Measurements from ENCODE around the gene BFSP2. TPM values are rescaled to one million over a fixed set of nuclear protein-coding genes. Genes with fewer than 3 reads are reported as not detected.
A peak's percentile ranks its signal among the peaks of the same experiment; 100 is the strongest.

BFSP2 gene
- total RNA-seq, 2 experiments from 2014 or later = 0.33 TPM; not detected in 1

GRCh38 chr3:133371676-133372075 is 28.2 kb upstream of the BFSP2 start:
- POLR2A ChIA-PET = no interaction called here
- no peaks in the 10 kb centered on the region for H3K4me1 Mint-ChIP-seq
- no peak for DNase-seq
- CTCF ChIA-PET = interaction anchor here (1.8 kb wide), 1 partner anchor 9 kb away, joined by 6 read pairs; no protein-coding TSS in a partner anchor
- no peaks in the 10 kb centered on the region for H3K27me3 Mint-ChIP-seq
- no peak overlapping the region for H3K4me3 Mint-ChIP-seq
- no peaks in the 10 kb centered on the region for H3K9me3 Mint-ChIP-seq
- H3K36me3 Mint-ChIP-seq (ENCODE audit: low read depth) = no peaks in the 10 kb centered on the region
- no peak overlapping the region for H3K27ac Mint-ChIP-seq

GRCh38 chr3:133374708-133375402 is 25.0 kb upstream of the BFSP2 start:
- no peak for DNase-seq
- ChIA-PET POLR2A (interaction anchor here (0.7 kb wide), 1 partner anchor 1832 kb away, joined by 3 read pairs; no protein-coding TSS in a partner anchor), CTCF (interaction anchor here (0.6 kb wide), 1 partner anchor 36 kb away, joined by 3 read pairs; no protein-coding TSS in a partner anchor)
- no peaks in the 10 kb centered on the region for H3K36me3 Mint-ChIP-seq (ENCODE audit: low read depth)
- no peaks in the 10 kb centered on the region for H3K9me3 Mint-ChIP-seq
- no peak overlapping the region for H3K4me3 Mint-ChIP-seq
- no peaks in the 10 kb centered on the region for H3K27me3 Mint-ChIP-seq
- H3K4me1 Mint-ChIP-seq = no peaks in the 10 kb centered on the region
- H3K27ac Mint-ChIP-seq = no peak overlapping the region

DNA sequence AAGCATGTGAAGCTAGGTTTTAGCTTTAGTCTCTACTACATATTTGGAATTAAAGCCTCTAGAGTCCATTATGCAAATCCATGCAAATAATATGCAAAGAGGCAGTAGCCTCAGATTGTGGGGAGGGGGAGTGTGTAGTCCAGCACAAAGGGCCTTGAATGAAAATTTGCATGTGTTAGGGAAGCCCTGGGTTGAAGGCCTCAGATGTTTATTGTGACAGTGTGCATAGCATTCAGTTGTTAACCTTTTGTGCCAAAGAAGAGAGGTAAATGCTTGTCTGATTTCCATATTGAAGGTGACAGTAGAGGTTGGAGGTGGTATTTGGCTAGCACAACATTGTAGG is 24.5 kb upstream of the BFSP2 start:
- Mint-ChIP-seq H3K36me3 (ENCODE audit: low read depth) (no peaks in the 10 kb centered on the region), H3K27me3 (no peaks in the 10 kb centered on the region), H3K4me1 (no peaks in the 10 kb centered on the region), H3K9me3 (no peaks in the 10 kb centered on the region), H3K27ac (no peak overlapping the region), H3K4me3 (no peak overlapping the region)
- no peak for DNase-seq
- CTCF ChIA-PET = interaction anchor here (0.6 kb wide), 1 partner anchor 35 kb away, joined by 3 read pairs; no protein-coding TSS in a partner anchor
- POLR2A ChIA-PET = interaction anchor here (0.7 kb wide), 1 partner anchor 1833 kb away, joined by 3 read pairs; no protein-coding TSS in a partner anchor

DNA sequence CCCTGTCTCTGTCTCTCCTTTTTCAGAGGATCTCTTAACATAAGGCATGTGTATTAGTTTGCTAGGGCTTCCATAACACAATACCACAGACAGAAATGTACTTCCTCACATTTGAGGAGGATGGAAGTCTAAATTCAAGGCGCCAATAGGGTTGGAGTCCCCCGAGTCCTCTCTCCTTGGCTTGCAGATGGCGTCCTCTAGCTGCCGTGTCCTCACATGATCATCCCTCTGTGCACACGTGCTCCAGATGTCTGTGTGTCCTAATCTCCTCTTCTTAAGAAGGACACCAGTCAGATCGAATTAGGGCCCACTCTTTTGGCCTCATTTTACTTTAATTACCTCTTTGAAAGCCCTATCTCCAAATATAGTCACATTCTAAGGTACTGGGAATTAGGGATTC is 23.0 kb upstream of the BFSP2 start:
- Mint-ChIP-seq H3K9me3 (no peaks in the 10 kb centered on the region), H3K4me1 (no peaks in the 10 kb centered on the region), H3K36me3 (ENCODE audit: low read depth) (no peaks in the 10 kb centered on the region), H3K4me3 (no peak overlapping the region), H3K27ac (no peak overlapping the region), H3K27me3 (no peaks in the 10 kb centered on the region)
- no peak for DNase-seq
- ChIA-PET POLR2A (no interaction called here), CTCF (no interaction called here)

DNA sequence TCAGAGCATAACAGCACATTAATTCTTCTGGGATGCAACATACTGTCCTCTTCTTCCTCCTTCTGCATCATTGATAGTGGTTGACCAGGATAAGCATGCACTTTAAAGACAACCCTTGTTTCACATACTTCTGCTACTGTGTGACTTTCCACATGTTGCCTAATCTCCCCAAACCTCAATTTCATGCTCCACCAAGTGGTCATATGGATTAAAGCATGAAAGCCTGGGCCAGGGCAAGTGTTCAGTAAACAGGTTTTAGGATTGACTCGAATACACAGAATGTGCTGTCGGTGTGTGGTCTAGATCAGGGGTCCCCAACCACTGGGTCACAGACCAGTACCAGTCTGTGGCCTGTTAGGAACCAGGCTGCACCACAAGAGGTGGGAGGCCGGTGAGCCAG is 22.5 kb upstream of the BFSP2 start:
- Mint-ChIP-seq H3K4me1 (no peaks in the 10 kb centered on the region), H3K9me3 (no peaks in the 10 kb centered on the region), H3K27me3 (no peaks in the 10 kb centered on the region), H3K36me3 (ENCODE audit: low read depth) (no peaks in the 10 kb centered on the region), H3K27ac (no peak overlapping the region), H3K4me3 (no peak overlapping the region)
- POLR2A ChIA-PET = no interaction called here
- no peak for DNase-seq
- CTCF ChIA-PET = no interaction called here

- POLR2A ChIA-PET = no interaction called here
- Mint-ChIP-seq H3K9me3 (no peaks in the 10 kb centered on the region), H3K27ac (no peak overlapping the region), H3K4me3 (no peak overlapping the region), H3K4me1 (no peaks in the 10 kb centered on the region), H3K36me3 (ENCODE audit: low read depth) (no peaks in the 10 kb centered on the region), H3K27me3 (no peaks in the 10 kb centered on the region)
- DNase-seq = no peak
- CTCF ChIA-PET = no interaction called here
Measured at GRCh38 chr3:133379926-133380325, 19.9 kb upstream of the BFSP2 start.

DNA sequence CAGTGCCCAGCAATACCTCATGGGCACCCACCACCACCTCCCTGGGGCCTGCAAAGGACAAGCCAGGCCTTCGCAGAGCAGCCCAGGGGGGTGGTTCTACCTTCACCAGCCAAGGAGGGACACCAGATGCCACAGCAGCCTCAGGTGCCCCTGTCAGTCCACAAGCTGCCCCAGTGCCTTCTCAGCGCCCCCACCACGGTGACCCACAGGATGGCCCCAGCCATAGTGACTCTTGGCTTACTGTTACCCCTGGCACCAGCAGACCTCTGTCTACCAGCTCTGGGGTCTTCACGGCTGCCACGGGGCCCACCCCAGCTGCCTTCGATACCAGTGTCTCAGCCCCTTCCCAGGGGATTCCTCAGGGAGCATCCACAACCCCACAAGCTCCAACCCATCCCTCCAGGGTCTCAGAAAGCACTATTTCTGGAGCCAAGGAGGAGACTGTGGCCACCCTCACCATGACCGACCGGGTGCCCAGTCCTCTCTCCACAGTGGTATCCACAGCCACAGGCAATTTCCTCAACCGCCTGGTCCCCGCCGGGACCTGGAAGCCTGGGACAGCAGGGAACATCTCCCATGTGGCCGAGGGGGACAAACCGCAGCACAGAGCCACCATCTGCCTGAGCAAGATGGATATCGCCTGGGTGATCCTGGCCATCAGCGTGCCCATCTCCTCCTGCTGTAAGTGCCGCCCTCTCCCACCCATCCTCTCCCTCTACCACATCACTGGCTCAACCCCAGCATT is 19.2 kb upstream of the BFSP2 start:
- no peak for DNase-seq
- H3K27ac Mint-ChIP-seq = no peak overlapping the region
- CTCF ChIA-PET = no interaction called here

DNA sequence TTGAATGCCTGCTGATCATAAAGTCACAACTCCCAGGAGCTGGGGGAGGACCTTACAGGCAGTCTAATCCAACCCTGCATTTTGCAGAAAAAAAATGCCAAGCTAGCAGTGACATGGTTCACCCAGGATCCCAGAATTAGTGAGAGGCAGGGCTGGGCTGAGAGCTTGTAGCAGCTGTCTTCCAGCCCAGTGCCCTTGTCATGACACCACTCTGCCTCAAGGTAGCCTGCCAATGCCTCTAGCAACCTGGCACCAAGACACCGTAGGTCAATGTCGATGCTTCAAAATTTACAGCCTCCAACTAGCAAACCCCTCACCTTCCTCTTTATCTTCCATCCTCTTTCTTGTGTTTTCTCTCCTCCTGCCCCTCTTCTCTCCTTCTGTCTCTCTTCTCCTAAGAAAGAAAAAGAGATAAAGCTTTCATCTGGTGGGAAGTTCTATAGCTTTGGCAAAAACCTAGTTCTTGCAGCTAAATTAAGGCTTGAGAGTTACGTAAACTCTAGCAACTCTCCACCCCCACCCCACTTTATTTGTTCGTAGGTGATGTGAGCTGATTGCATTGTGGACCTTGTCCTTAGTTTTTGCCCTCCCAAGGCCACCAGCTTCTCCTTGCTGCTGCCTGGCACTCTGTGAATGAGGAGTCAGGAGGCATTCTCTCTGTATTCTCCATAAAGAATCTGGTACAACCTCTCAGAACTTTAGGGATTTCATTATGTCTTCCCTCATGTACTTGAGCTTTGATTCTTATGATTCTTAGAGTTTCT is 18.3 kb upstream of the BFSP2 start:
- Mint-ChIP-seq H3K27me3 (no peaks in the 10 kb centered on the region), H3K27ac (no peak overlapping the region), H3K36me3 (ENCODE audit: low read depth) (no peaks in the 10 kb centered on the region), H3K4me1 (no peaks in the 10 kb centered on the region), H3K4me3 (no peak overlapping the region), H3K9me3 (no peaks in the 10 kb centered on the region)
- DNase-seq = no peak
- ChIA-PET POLR2A (interaction anchor here (0.6 kb wide), 1 partner anchor 8 kb away, joined by 4 read pairs; no protein-coding TSS in a partner anchor), CTCF (no interaction called here)

More for the DNA sequence above, 19.2 kb upstream of the BFSP2 start:
- Mint-ChIP-seq H3K36me3 (ENCODE audit: low read depth) (no peaks in the 10 kb centered on the region), H3K9me3 (no peaks in the 10 kb centered on the region), H3K4me1 (no peaks in the 10 kb centered on the region), H3K4me3 (no peak overlapping the region), H3K27me3 (no peaks in the 10 kb centered on the region)
- POLR2A ChIA-PET = no interaction called here

- H3K27ac Mint-ChIP-seq = no peak overlapping the region
- no peaks in the 10 kb centered on the region for H3K4me1 Mint-ChIP-seq
- H3K4me3 Mint-ChIP-seq = no peak overlapping the region
- H3K27me3 Mint-ChIP-seq = no peaks in the 10 kb centered on the region
- POLR2A ChIA-PET = no interaction called here
- no peaks in the 10 kb centered on the region for H3K36me3 Mint-ChIP-seq (ENCODE audit: low read depth)
- H3K9me3 Mint-ChIP-seq = no peaks in the 10 kb centered on the region
- DNase-seq = no peak
- CTCF ChIA-PET = interaction anchor here (0.8 kb wide), 1 partner anchor 9 kb away, joined by 3 read pairs; no protein-coding TSS in a partner anchor
Measured at GRCh38 chr3:133383175-133383574, 16.7 kb upstream of the BFSP2 start.

GRCh38 chr3:133383741-133384140 is 16.1 kb upstream of the BFSP2 start:
- no peak overlapping the region for H3K4me3 Mint-ChIP-seq
- H3K4me1 Mint-ChIP-seq = no peaks in the 10 kb centered on the region
- no peaks in the 10 kb centered on the region for H3K9me3 Mint-ChIP-seq
- H3K36me3 Mint-ChIP-seq (ENCODE audit: low read depth) = no peaks in the 10 kb centered on the region
- H3K27ac Mint-ChIP-seq = no peak overlapping the region
- POLR2A ChIA-PET = no interaction called here
- no peaks in the 10 kb centered on the region for H3K27me3 Mint-ChIP-seq
- CTCF ChIA-PET = interaction anchor here (0.8 kb wide), 1 partner anchor 8 kb away, joined by 3 read pairs; no protein-coding TSS in a partner anchor
- no peak for DNase-seq

- no peaks in the 10 kb centered on the region for H3K9me3 Mint-ChIP-seq
- peak; percentile 41 for DNase-seq
Measured at GRCh38 chr3:133384331-133385027, 15.4 kb upstream of the BFSP2 start.

GRCh38 chr3:133386876-133387275 is 13.0 kb upstream of the BFSP2 start:
- POLR2A ChIA-PET = no interaction called here

More at GRCh38 chr3:133384331-133385027, 15.4 kb upstream of the BFSP2 start:
- Mint-ChIP-seq H3K27ac (no peak overlapping the region), H3K27me3 (no peaks in the 10 kb centered on the region), H3K4me1 (no peaks in the 10 kb centered on the region), H3K36me3 (ENCODE audit: low read depth) (no peaks in the 10 kb centered on the region), H3K4me3 (no peak overlapping the region)
- POLR2A ChIA-PET = no interaction called here
- CTCF ChIA-PET = no interaction called here

More at GRCh38 chr3:133386876-133387275, 13.0 kb upstream of the BFSP2 start:
- no peak for DNase-seq
- Mint-ChIP-seq H3K4me1 (no peaks in the 10 kb centered on the region), H3K27ac (no peak overlapping the region), H3K27me3 (no peaks in the 10 kb centered on the region), H3K36me3 (ENCODE audit: low read depth) (no peaks in the 10 kb centered on the region), H3K4me3 (no peak overlapping the region), H3K9me3 (no peaks in the 10 kb centered on the region)
- CTCF ChIA-PET = no interaction called here
